Heart left ventricle (tissue), 16 donors: Measurements from ENCODE around the gene KLF8. TPM values are rescaled to one million over a fixed set of nuclear protein-coding genes. Genes with fewer than 3 reads are reported as not detected.
A peak's percentile ranks its signal among the peaks of the same experiment; 100 is the strongest.

ENCODE experiments used
- ATAC-seq, 4 donors: fragments of 200-7000 bp; cut with Tn5 transposase; one replicate each; pipeline ENCODE4 v1.9.1; 2020 to 2022; ENCODE audit warnings: moderate library complexity in 4 of 4, mild to moderate bottlenecking in 3 of 4, moderate number of reproducible peaks in 1 of 4
- DNase-seq, 5 donors: peaks; one replicate each; pipeline ENCODE4 v3.0.0-alpha.2; 2020
- H3K27ac ChIP-seq, 12 donors: fragments of 200-600 bp; sonication (generic) in 4 of 12; one replicate each; pipeline versions ENCODE4 v1.5.0 to v1.8.0; 2016 to 2022; ENCODE audit warnings: mild to moderate bottlenecking in 2 of 12
- H3K27me3 ChIP-seq, 9 donors: fragments of 200-600 bp; sonication (generic) in 2 of 9; one replicate each; pipeline versions ENCODE4 v1.5.1 to v1.8.0; 2016 to 2022; ENCODE audit warnings: mild to moderate bottlenecking in 3 of 9
- H3K36me3 ChIP-seq, 9 donors: fragments of 200-600 bp; sonication (generic) in 2 of 9; one replicate each; pipeline versions ENCODE4 v1.5.0 to v1.8.0; 2018 to 2022; ENCODE audit warnings: mild to moderate bottlenecking in 2 of 9
- H3K4me1 ChIP-seq, 12 donors: fragments of 200-600 bp; sonication (generic) in 4 of 12; one replicate each; pipeline versions ENCODE4 v1.5.0 to v1.8.0; 2016 to 2022; ENCODE audit warnings: mild to moderate bottlenecking in 3 of 12
- H3K4me3 ChIP-seq, 12 donors: fragments of 200-600 bp; sonication (generic) in 4 of 12; one replicate each; pipeline versions ENCODE4 v1.5.0 to v1.8.0; 2017 to 2022; ENCODE audit warnings: mild to moderate bottlenecking in 9 of 12, moderate library complexity in 4 of 12
- H3K9me3 ChIP-seq, 12 donors: fragments of 200-600 bp; sonication (generic) in 4 of 12; one replicate each; pipeline versions ENCODE4 v1.5.0 to v1.8.0; 2016 to 2022; ENCODE audit warnings: mild to moderate bottlenecking in 1 of 12
- POLR2A ChIP-seq, 2 donors: fragments of 450-650 bp; IDR thresholded peaks; one replicate each; pipeline ENCODE4 v1.6.1; 2017; ENCODE audit warnings: antibody characterized with exemption in 2 of 2, mild to moderate bottlenecking in 2 of 2, moderate library complexity in 2 of 2
- WGBS, 4 donors: extraction: QIAGEN DNeasy Blood & Tissue Kit in 2 of 4; methylation state at CpG; one replicate each; pipeline versions ENCODE4 v1.1.5 to v1.1.7; 2013 to 2018; 5-methylcytosine and 5-hydroxymethylcytosine counted together
- intact Hi-C, 10 donors: fragments of 100-400 bp; cut with DNase I; formaldehyde crosslinking; loops; one replicate each; pipeline versions ENCODE4 v1.11.1 to v1.14.2; 2022
- polyA plus RNA-seq, 2 donors: library from polyadenylated mRNA; stranded (reverse); fragments of 200-250 nt; gene quantifications; one replicate each; pipeline ENCODE4 v1.2.3, GENCODE V29; 2013
- total RNA-seq, 9 donors: library from RNA; depleted of rRNA in 2 of 9; stranded (reverse); fragments of >200 nt in 2 of 9; fragmentation: NEBNext Ultra II Directional in 3 of 9; extraction: Animal tissue kit (Norgen Biotek cat#: 25700) in 3 of 9; gene quantifications; one replicate each; pipeline versions ENCODE4 v1.1.0 to v1.2.4, GENCODE V29; 2016 to 2023
- TF ChIP-seq, protein P1 (sequence below), 12 donors: fragments of 200-600 bp; sonication (generic) in 4 of 12; IDR thresholded peaks; one replicate each; pipeline versions ENCODE4 v1.5.0 to v1.8.0; 2018 to 2022; ENCODE audit warnings: antibody characterized with exemption in 12 of 12, mild to moderate bottlenecking in 5 of 12
- donor health status: ischemic (EF 13 %, LVEDD 7.1; RV severe dilation, severe dysfunction).
- donor health status: healthy with polysubstance abuse.
- donor health status: DM: no; HTN: yes; CAD: no.
- donor health status: DM: no; HTN: no; CAD: no.
- donor health status: ischemic (EF 25% LVEDD 6.9; RV normal size, moderate dysfunction).
- donor health status: ischemic (EF 25% LVEDD 5.7; RV mildly dilated, moderate dysfunction).
- donor health status: healthy.
- donor health status: DM: yes; HTN: yes; CAD: no.
- donor health status: ischemic (EF 35%, LVEDD 5.7; RV mildly dilated, moderate dysfunction).
- donor health status: nonischemic (EF 11% LVEDD 7.7; RV severe dilation, severe dysfunction).
- donor health status: DM: yes; HTN: yes; CAD: no.
- donor health status: PGD.
- donor health status: ischemic (EF 29% LVEDD 5.4; RV normal size, mild dysfunction).
- donor health status: nonischemic (EF 23%, LVEDD 6.1; RV moderate dilation, normal function).

Gene KLF8
- total and polyA plus RNA-seq, 11 donors: 1.4 to 6.2 (median 2.6) TPM

DNA sequence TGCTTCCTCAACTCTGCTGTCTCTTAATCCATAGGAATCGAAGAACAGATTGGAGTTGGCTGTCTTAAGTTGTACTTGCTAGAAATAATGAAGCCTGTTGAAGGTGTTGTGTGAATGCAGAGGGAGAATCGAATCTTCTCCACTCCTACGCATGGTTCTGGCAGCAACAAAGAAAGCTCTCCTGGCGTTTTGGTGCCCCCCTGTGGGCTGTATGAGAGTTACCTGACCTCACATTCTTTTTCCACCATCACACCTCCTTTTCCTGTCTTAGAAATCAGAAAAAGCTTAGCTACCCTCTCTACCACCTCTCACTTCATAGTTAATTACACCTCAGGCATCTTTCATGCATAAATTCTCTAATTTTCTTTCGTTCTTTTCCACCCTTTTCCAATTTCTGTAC, 16.3 kb downstream of the KLF8 start:
- no peak overlapping the region for H3K27ac ChIP-seq
- H3K4me3 ChIP-seq: no peak overlapping the region
- H3K27me3 ChIP-seq: no peaks in the 10 kb centered on the region
- DNase-seq (peak in 4 of 5 donors; percentile 25 to 43 (median 32)), ATAC-seq (peak in 2 of 4 donors; percentile 56 to 63)
- WGBS, 4 donors: 6 to 7% (median 7%) methylated on average over 5 of the region's 5 CpGs
- no peaks in the 10 kb centered on the region for H3K4me1 ChIP-seq
- no peak for TF ChIP-seq POLR2A (IDR thresholded peaks at IDR 0.05)
- TF ChIP-seq, protein P1, sequence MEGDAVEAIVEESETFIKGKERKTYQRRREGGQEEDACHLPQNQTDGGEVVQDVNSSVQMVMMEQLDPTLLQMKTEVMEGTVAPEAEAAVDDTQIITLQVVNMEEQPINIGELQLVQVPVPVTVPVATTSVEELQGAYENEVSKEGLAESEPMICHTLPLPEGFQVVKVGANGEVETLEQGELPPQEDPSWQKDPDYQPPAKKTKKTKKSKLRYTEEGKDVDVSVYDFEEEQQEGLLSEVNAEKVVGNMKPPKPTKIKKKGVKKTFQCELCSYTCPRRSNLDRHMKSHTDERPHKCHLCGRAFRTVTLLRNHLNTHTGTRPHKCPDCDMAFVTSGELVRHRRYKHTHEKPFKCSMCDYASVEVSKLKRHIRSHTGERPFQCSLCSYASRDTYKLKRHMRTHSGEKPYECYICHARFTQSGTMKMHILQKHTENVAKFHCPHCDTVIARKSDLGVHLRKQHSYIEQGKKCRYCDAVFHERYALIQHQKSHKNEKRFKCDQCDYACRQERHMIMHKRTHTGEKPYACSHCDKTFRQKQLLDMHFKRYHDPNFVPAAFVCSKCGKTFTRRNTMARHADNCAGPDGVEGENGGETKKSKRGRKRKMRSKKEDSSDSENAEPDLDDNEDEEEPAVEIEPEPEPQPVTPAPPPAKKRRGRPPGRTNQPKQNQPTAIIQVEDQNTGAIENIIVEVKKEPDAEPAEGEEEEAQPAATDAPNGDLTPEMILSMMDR (IDR thresholded peaks at IDR 0.05): peak; percentile 50 to 73 (median 59)
- H3K36me3 ChIP-seq: peaks cover 0 to 4% (median 0%) of the 10 kb centered on the region in 9 donors
- no peaks in the 10 kb centered on the region for H3K9me3 ChIP-seq
- intact Hi-C loops: loop anchor here in 3 of 10 donors (5.0 to 10.0 kb wide), 2 partner anchors 1111 to 1114 kb away; no protein-coding TSS in a partner anchor

DNA sequence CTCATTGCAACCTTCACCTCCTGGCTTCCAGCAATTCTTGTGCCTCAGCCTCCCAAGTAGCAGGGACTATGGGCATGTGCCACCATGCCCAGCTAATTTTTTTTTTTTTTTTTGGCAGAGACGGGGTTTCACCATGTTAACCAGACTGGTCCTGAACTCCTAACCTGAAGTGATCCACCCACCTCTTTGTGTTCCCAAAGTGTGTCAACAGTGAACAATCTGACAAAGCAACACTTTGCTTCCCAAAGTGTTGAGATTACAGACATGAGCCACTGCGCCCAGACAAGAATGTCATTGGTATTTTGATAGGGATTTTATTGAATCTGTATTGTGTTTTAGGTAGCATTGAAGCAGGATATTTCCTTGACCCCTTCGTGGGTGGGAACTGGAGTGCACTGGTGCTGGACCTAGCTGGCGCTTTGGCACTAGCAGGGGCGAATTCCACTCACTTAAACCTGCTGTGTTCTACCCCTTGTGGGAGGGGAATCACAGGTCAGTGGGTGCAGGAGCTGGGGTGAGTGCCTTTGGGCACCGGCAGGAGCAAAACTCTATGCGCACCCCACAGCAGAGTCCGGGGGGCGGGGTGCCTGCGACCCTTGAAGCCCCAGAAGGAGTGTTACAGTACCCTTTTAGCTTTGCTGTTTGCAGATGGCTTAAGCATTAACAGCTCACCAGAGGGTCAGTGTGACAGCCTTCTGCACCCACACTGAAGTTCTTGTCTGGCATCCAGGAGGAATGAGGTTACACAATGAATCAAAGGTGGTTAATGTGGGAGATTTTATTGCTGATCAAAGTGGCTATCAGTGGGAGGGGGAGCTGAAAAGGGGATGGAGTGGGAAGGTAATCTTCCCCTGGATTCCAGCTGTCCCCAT, 21.9 kb downstream of the KLF8 start:
- no peak for ATAC-seq
- intact Hi-C loops: no loop called here
- no peak overlapping the region for H3K4me3 ChIP-seq
- 73 to 95% (median 89%) methylated on average over 9 to 10 of the region's 10 CpGs for WGBS, 4 donors
- peaks cover 0 to 8% (median 0%) of the 10 kb centered on the region in 9 donors for H3K36me3 ChIP-seq
- H3K27ac ChIP-seq: no peak overlapping the region
- H3K9me3 ChIP-seq: peaks cover 0 to 8% (median 0%) of the 10 kb centered on the region in 12 donors
- H3K4me1 ChIP-seq: no peaks in the 10 kb centered on the region
- TF ChIP-seq, protein P1 (IDR thresholded peaks at IDR 0.05): no peak
- no peak for TF ChIP-seq POLR2A (IDR thresholded peaks at IDR 0.05)
- no peaks in the 10 kb centered on the region for H3K27me3 ChIP-seq
- DNase-seq: no peak

DNA sequence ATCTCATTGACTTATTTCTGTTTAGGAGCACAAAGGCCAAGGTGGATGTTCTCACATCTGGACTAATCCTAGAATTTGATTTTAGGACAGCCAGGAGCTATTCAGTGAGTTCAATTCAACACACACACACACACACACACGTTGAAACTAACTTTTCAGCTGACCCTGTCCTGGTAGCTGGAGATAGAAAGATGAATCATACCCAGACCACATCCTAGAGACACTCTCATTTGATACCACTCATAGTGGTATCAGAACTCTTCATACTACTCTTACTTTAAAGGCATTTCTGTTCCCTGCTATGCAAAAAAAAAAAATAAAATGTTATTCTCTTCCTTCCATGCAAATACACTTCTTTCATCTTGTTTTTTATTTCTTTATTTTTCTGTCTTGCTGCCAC, 36.7 kb downstream of the KLF8 start:
- DNase-seq (no peak), ATAC-seq (no peak)
- WGBS, 4 donors: 27 to 70% (median 32%) methylated on average over 1 of the region's 1 CpG
- intact Hi-C loops: no loop called here
- H3K4me3 ChIP-seq: no peak overlapping the region
- peaks cover 0 to 3% (median 0%) of the 10 kb centered on the region in 9 donors for H3K27me3 ChIP-seq
- TF ChIP-seq POLR2A (IDR thresholded peaks at IDR 0.05): no peak
- TF ChIP-seq, protein P1 (IDR thresholded peaks at IDR 0.05): no peak
- no peaks in the 10 kb centered on the region for H3K9me3 ChIP-seq
- peaks cover 0 to 35% (median 0%) of the 10 kb centered on the region in 9 donors for H3K36me3 ChIP-seq
- H3K4me1 ChIP-seq: no peaks in the 10 kb centered on the region
- no peak overlapping the region for H3K27ac ChIP-seq

DNA sequence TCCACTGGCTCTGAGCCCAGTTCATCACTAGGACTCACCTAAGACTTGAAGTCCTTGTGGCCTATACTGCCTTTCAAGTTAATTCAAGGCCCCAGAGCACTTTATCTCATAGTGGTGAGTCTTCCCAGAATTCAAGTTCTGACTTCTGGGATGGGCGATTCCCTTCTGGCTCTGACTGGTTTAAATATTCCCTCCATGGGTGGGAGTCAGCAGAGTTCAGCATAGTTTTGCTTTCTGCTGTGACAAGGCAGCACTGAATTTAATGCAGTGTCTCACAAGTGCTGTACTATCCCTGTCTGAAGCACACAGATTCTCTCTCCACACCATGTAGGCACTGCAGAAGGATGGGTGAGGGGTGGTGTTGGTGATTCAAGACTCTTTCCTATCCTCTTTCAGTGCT, 46.5 kb downstream of the KLF8 start:
- DNase-seq (no peak), ATAC-seq (no peak)
- 43 to 92% (median 61%) methylated on average over 1 of the region's 1 CpG for WGBS, 4 donors
- Histone ChIP-seq H3K27ac (no peak overlapping the region), H3K4me3 (no peak overlapping the region), H3K4me1 (no peaks in the 10 kb centered on the region), H3K27me3 (no peaks in the 10 kb centered on the region), H3K36me3 (peaks cover 0 to 2% (median 0%) of the 10 kb centered on the region in 9 donors), H3K9me3 (no peaks in the 10 kb centered on the region)
- intact Hi-C loops: no loop called here
- no peak for TF ChIP-seq POLR2A (IDR thresholded peaks at IDR 0.05)
- TF ChIP-seq, protein P1 (IDR thresholded peaks at IDR 0.05): no peak
